A673 (cell line): ENCODE data around the gene ABCA7.

Experiments
- EZH2 ChIP-seq: fragments of 200-600 bp; sonication (generic); IDR thresholded peaks from 2 replicates; pipeline ENCODE4 v1.6.1; 2017; ENCODE audit warnings: borderline replicate concordance, low read depth, mild to moderate bottlenecking, mixed read lengths, antibody characterized with exemption, low read length; ENCODE audit not compliant: poor library complexity, severe bottlenecking
- TF ChIP-seq, protein P1 (sequence below): fragments of 300-800, 200-600 bp; sonication (generic); conservative IDR thresholded peaks from 2 replicates; pipeline ENCODE4 v1.5.1; 2017; ENCODE audit warnings: low read depth, mild to moderate bottlenecking, antibody characterized with exemption, low read length, moderate library complexity, mixed read lengths

DNA sequence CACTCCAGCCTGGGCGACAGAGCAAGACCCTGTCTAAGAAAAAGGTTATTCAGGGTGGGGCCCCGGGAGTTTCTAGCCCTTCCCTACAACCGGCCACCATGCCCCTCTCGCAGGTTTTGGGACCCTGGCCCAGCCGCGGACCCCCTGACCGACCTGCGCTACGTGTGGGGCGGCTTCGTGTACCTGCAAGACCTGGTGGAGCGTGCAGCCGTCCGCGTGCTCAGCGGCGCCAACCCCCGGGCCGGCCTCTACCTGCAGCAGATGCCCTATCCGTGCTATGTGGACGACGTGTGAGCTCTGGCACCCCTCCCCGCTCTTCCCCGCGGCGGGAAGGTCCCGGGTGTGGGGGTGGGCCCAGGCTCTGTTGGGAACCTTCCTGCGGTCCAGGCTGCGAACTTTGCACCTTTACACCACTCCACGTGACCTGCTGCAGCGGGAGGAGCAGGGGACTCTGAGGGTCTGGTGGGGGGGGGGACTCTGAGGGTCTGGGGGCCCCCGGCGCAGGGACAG lies 6.3 kb downstream of the ABCA7 start:
- TF ChIP-seq, protein P1, sequence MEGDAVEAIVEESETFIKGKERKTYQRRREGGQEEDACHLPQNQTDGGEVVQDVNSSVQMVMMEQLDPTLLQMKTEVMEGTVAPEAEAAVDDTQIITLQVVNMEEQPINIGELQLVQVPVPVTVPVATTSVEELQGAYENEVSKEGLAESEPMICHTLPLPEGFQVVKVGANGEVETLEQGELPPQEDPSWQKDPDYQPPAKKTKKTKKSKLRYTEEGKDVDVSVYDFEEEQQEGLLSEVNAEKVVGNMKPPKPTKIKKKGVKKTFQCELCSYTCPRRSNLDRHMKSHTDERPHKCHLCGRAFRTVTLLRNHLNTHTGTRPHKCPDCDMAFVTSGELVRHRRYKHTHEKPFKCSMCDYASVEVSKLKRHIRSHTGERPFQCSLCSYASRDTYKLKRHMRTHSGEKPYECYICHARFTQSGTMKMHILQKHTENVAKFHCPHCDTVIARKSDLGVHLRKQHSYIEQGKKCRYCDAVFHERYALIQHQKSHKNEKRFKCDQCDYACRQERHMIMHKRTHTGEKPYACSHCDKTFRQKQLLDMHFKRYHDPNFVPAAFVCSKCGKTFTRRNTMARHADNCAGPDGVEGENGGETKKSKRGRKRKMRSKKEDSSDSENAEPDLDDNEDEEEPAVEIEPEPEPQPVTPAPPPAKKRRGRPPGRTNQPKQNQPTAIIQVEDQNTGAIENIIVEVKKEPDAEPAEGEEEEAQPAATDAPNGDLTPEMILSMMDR, result no peak
- no peak for TF ChIP-seq EZH2
